Measurements from ENCODE around the gene C1orf174. TPM values are rescaled to one million over a fixed set of nuclear protein-coding genes. Genes with fewer than 3 reads are reported as not detected.

C1orf174 gene
- total RNA-seq, 3 donors from 2014 or later, result 17.6 to 24.9 (median 18.1) TPM

- Histone ChIP-seq H3K36me3 (peaks cover 13% of the 10 kb centered on the region), H3K9me3 (peaks cover 7 to 14% of the 10 kb centered on the region in 2 donors), H3K4me1 (no peaks in the 10 kb centered on the region), H3K27ac (no peak overlapping the region), H3K4me3 (no peak overlapping the region), H3K27me3 (no peaks in the 10 kb centered on the region)
- TF ChIP-seq CTCF (IDR thresholded peaks at IDR 0.05), result no peak
- TF ChIP-seq POLR2A (IDR thresholded peaks at IDR 0.05), result no peak
- TF ChIP-seq POLR2AphosphoS5 (IDR thresholded peaks at IDR 0.05), result no peak
- no peak for DNase-seq (ENCODE audit: low spot score in 2 of 2)
- intact Hi-C loops (cut with DNase I; ENCODE audit: low total_unique reads), result no loop called here
Observed at GRCh38 chr1:3881193-3881480, 18.9 kb downstream of the C1orf174 start.

- Histone ChIP-seq H3K27me3 (no peaks in the 10 kb centered on the region), H3K36me3 (peaks cover 13% of the 10 kb centered on the region), H3K4me1 (no peaks in the 10 kb centered on the region), H3K4me3 (no peak overlapping the region), H3K9me3 (peaks cover 7 to 14% of the 10 kb centered on the region in 2 donors), H3K27ac (no peak overlapping the region)
- TF ChIP-seq CTCF (IDR thresholded peaks at IDR 0.05) (no peak), POLR2A (IDR thresholded peaks at IDR 0.05) (no peak), POLR2AphosphoS5 (IDR thresholded peaks at IDR 0.05) (no peak)
- intact Hi-C loops (cut with DNase I; ENCODE audit: low total_unique reads), result no loop called here
- no peak for DNase-seq (ENCODE audit: low spot score in 2 of 2)
Observed at GRCh38 chr1:3880429-3881192, 19.5 kb downstream of the C1orf174 start.

- Histone ChIP-seq H3K9me3 (peaks cover 7 to 14% of the 10 kb centered on the region in 2 donors), H3K27ac (no peak overlapping the region), H3K4me3 (no peak overlapping the region), H3K27me3 (no peaks in the 10 kb centered on the region), H3K4me1 (no peaks in the 10 kb centered on the region), H3K36me3 (peaks cover 13% of the 10 kb centered on the region)
- DNase-seq (ENCODE audit: low spot score in 2 of 2), result no peak
- intact Hi-C loops (cut with DNase I; ENCODE audit: low total_unique reads), result no loop called here
- no peak for TF ChIP-seq POLR2AphosphoS5 (IDR thresholded peaks at IDR 0.05)
- TF ChIP-seq POLR2A (IDR thresholded peaks at IDR 0.05), result no peak
- no peak for TF ChIP-seq CTCF (IDR thresholded peaks at IDR 0.05)
Observed at GRCh38 chr1:3879787-3880428, 20.2 kb downstream of the C1orf174 start.

GRCh38 chr1:3879099-3879498 is 21.0 kb downstream of the C1orf174 start:
- Histone ChIP-seq H3K4me3 (no peak overlapping the region), H3K4me1 (no peaks in the 10 kb centered on the region), H3K36me3 (peaks cover 13% of the 10 kb centered on the region), H3K27ac (no peak overlapping the region), H3K27me3 (no peaks in the 10 kb centered on the region), H3K9me3 (peaks cover 7 to 14% of the 10 kb centered on the region in 2 donors)
- intact Hi-C loops (cut with DNase I; ENCODE audit: low total_unique reads), result no loop called here
- TF ChIP-seq POLR2A (IDR thresholded peaks at IDR 0.05), result no peak
- no peak for TF ChIP-seq POLR2AphosphoS5 (IDR thresholded peaks at IDR 0.05)
- TF ChIP-seq CTCF (IDR thresholded peaks at IDR 0.05), result no peak
- DNase-seq (ENCODE audit: low spot score in 2 of 2), result no peak

- TF ChIP-seq POLR2A (IDR thresholded peaks at IDR 0.05) (no peak), CTCF (IDR thresholded peaks at IDR 0.05) (no peak), POLR2AphosphoS5 (IDR thresholded peaks at IDR 0.05) (no peak)
- H3K4me3 ChIP-seq, result no peak overlapping the region
- intact Hi-C loops (cut with DNase I; ENCODE audit: low total_unique reads), result no loop called here
Observed at GRCh38 chr1:3876716-3877115, 23.4 kb downstream of the C1orf174 start.

More at GRCh38 chr1:3876716-3877115, 23.4 kb downstream of the C1orf174 start:
- peaks cover 13% of the 10 kb centered on the region for H3K36me3 ChIP-seq
- peaks cover 7 to 14% of the 10 kb centered on the region in 2 donors for H3K9me3 ChIP-seq
- no peak for DNase-seq (ENCODE audit: low spot score in 2 of 2)
- no peak overlapping the region for H3K27ac ChIP-seq
- H3K4me1 ChIP-seq, result no peaks in the 10 kb centered on the region
- H3K27me3 ChIP-seq, result no peaks in the 10 kb centered on the region
